ENCODE data around the gene CNN2. TPM values are rescaled to one million over a fixed set of nuclear protein-coding genes. Genes with fewer than 3 reads are reported as not detected.

CNN2 gene
- total and polyA plus RNA-seq, 2 of the 8 experiments (the other 6 are each of a cell fraction or from before 2014, with no cell fraction given) = 189 to 551 TPM

DNA sequence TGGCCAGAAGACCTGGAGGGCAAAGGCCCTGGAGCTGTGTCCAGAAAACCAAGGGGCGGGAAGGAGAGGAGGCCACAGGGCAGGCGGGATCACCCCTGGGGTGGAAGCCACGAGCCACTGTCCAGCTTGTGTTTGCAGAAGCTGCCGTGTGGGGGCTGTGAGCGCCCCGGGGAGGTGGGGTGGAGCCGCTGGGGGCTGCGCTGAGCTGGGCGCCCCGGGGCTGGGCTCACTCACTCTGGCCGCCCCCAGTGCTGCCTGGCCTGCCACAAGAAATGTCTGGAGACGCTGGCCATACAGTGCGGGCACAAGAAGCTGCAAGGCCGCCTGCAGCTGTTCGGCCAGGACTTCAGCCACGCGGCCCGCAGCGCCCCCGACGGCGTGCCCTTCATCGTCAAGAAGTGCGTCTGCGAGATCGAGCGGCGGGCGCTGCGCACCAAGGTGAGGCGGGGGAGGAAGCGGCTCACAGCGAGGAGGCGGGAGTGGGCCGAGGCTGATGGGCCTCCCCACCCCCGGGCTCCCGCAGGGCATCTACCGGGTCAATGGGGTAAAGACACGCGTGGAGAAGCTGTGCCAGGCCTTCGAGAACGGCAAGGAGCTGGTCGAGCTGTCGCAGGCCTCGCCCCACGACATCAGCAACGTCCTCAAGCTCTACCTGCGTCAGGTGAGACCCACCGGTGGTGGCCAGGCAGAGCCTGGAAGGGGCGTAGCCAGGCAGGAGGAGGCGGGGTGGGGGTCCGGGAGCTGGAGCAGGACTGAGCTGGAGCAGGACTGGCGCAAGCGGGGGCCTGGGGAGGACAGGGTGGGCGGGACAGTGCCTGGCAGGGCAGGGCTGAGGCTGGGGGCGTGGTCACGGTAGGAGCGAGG is 55.1 kb downstream of the CNN2 start:
- H4K8ac ChIP-seq (ENCODE audit: extremely low read depth, insufficient read depth, low read length) = no peak overlapping the region; the same call in 1 of the 2 replicates

More for the DNA sequence above, 55.1 kb downstream of the CNN2 start:
- TF ChIP-seq ZNF274 (IDR thresholded peaks at IDR 0.05; ENCODE audit: borderline replicate concordance, extremely low read depth, low read length) (no peak), USF2 (IDR thresholded peaks at IDR 0.05; ENCODE audit: low read length) (0 out of 2 replicates have a peak, but pooled peaks have one; percentile 1)
- Histone ChIP-seq H2BK12ac (ENCODE audit: low read depth, low read length) (no peak overlapping the region), H3K4me2 (ENCODE audit: insufficient read depth in 1 of 2, low read depth in 2 of 2, low read length in 2 of 2) (peak overlapping the region in 1 of 2 experiments; percentile 58; a peak in 1 of 4 replicates), H3K27me3 (replicated peaks in 1 of 4; ENCODE audit: control insufficient read depth in 3 of 4, extremely low read depth in 1 of 4, insufficient read depth in 3 of 4, low read length in 3 of 4) (no peaks in the 10 kb centered on the region), H3K23ac (ENCODE audit: insufficient read length) (no peak overlapping the region), H3K79me1 (ENCODE audit: low read depth, low read length) (no peaks in the 10 kb centered on the region; the same call in 1 of the 2 replicates), H3K79me2 (ENCODE audit: control insufficient read depth in 1 of 2, insufficient read depth in 2 of 2, low read length in 2 of 2) (no peaks in the 10 kb centered on the region), H3K14ac (ENCODE audit: insufficient read length) (no peak overlapping the region), H3K27ac (ENCODE audit: low read depth, low read length) (no peak overlapping the region), H4K20me1 (replicated peaks in 1 of 2; ENCODE audit: control insufficient read depth in 1 of 2, insufficient read depth in 2 of 2, low read length in 2 of 2) (peaks cover 0 to 17% of the 10 kb centered on the region in 2 experiments), H4K91ac (replicated peaks; ENCODE audit: insufficient read length, low read length) (no peak overlapping the region), H2AFZ (ENCODE audit: low read length) (no peak overlapping the region), H2BK20ac (ENCODE audit: low read length) (no peak overlapping the region), H3K9me3 (ENCODE audit: insufficient read depth in 2 of 2, low read depth in 1 of 2, low read length in 1 of 2) (no peaks in the 10 kb centered on the region), H4K5ac (ENCODE audit: insufficient read length, low read depth, low read length) (no peak overlapping the region), H3K4me3 (ENCODE audit: extremely low read depth in 1 of 4, insufficient read depth in 2 of 4, low read depth in 3 of 4, low read length in 4 of 4) (peak overlapping the region in 2 of 4 experiments; percentile 19 to 21; a peak in 2 of 8 replicates), H3K4me1 (replicated peaks in 1 of 4; ENCODE audit: control insufficient read depth in 3 of 4, insufficient read depth in 4 of 4, low read length in 3 of 4) (peaks cover 0 to 7% (median 0%) of the 10 kb centered on the region in 4 experiments; a peak in 4 of 7 replicates), H3K4ac (replicated peaks; ENCODE audit: insufficient read length, low read depth, low read length) (no peak overlapping the region), H3K9ac (replicated peaks in 1 of 4; ENCODE audit: extremely low read depth in 1 of 4, low read depth in 3 of 4, low read length in 3 of 4) (no peak overlapping the region), H3K56ac (replicated peaks; ENCODE audit: insufficient read length, low read depth, low read length) (no peak overlapping the region), H3K36me3 (ENCODE audit: control insufficient read depth in 2 of 4, insufficient read depth in 4 of 4, low read length in 3 of 4) (peaks cover 0 to 52% (median 14%) of the 10 kb centered on the region in 4 experiments; a peak in 4 of 8 replicates), H2BK120ac (replicated peaks; ENCODE audit: low read depth, low read length) (no peak overlapping the region), H3K18ac (ENCODE audit: extremely low read depth, low read length) (no peak overlapping the region), H2BK15ac (ENCODE audit: low read length) (no peak overlapping the region), H3K23me2 (ENCODE audit: low read depth, low read length) (no peaks in the 10 kb centered on the region), H2BK5ac (ENCODE audit: low read depth, low read length) (no peak overlapping the region), H2AK5ac (ENCODE audit: low read depth, low read length) (no peak overlapping the region)
- CTCF ChIA-PET (ENCODE audit: partially characterized antibody) = interaction anchor here (0.6 to 8.9 kb wide), 19 partner anchors 10 to 189 kb away, joined by 3 to 54 read pairs (median 4); partner anchors contain the start of genes ARHGAP45, MED16 and RNU6-9
- POLR2A ChIA-PET (ENCODE audit: partially characterized antibody) = interaction anchor here (0.5 to 10.3 kb wide), 21 partner anchors 9 to 845 kb away, joined by 3 to 93 read pairs (median 4); partner anchors contain the start of genes ABCA7, ARHGAP45, ATP5F1D and CIRBP
- FAIRE-seq (no peak), DNase-seq (ENCODE audit: low read depth in 1 of 2, low spot score in 2 of 2) (peak in 1 of 2 experiments; percentile 98)
- 81% methylated on average over 46 of the region's 58 CpGs; no CpG with 5 or more reads in 1 of the 2 experiments for WGBS, 2 experiments (ENCODE audit: extremely low coverage in 1 of 2, insufficient coverage in 1 of 2, insufficient read length in 1 of 2, insufficient replicate concordance in 2 of 2, low coverage in 1 of 2, low lambda C conversion rate in 2 of 2, missing lambda C conversion rate in 1 of 2)

All from H1 (cell line).